Hepatic stellate cell (primary cell): Measurements from ENCODE around the gene TMEM182.

Experiments used
- DNase-seq: peaks from one replicate; pipeline ENCODE4 v3.0.0; 2011; ENCODE audit warnings: low spot score

The TMEM182 gene

DNA sequence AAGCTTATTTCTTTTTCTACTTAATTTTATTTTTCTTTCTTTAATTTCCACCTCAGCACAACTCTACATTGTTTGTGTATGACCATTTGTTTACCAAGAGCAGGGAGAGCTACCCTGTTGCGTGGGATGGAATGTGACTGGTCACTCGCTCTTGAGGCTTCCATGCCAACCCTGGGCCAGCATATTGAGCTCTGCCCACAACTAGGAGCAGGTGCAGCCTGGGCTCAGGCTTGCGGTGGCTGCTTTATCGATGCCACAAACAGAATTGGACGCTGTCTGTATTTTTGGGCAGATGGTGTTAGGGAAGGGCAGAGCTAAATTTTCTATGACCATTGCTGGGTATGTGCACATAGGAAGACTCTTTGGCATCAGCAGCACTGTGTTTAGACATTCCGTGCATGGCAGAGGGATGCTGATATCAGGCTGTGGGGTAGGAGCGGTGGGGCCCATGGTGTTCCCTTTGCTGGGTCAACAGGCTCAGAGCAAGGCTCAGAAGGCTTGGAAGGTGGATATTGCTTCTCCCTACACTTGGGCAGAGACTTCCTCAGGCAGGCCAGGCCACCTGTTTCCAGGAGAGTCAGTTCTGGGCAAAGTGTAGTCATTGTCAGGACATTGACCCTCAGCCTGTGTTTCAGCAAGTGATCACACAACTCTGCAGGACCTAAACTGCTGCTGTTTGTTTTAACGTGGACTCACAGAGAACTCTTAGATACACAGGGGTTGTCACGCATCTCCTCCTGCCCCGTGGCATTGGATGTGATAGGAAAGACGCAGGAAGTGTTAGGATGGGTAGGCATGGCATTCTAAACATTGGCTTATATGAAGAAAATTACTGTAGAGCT, 40.2 kb downstream of the TMEM182 start:
- no peak for DNase-seq

DNA sequence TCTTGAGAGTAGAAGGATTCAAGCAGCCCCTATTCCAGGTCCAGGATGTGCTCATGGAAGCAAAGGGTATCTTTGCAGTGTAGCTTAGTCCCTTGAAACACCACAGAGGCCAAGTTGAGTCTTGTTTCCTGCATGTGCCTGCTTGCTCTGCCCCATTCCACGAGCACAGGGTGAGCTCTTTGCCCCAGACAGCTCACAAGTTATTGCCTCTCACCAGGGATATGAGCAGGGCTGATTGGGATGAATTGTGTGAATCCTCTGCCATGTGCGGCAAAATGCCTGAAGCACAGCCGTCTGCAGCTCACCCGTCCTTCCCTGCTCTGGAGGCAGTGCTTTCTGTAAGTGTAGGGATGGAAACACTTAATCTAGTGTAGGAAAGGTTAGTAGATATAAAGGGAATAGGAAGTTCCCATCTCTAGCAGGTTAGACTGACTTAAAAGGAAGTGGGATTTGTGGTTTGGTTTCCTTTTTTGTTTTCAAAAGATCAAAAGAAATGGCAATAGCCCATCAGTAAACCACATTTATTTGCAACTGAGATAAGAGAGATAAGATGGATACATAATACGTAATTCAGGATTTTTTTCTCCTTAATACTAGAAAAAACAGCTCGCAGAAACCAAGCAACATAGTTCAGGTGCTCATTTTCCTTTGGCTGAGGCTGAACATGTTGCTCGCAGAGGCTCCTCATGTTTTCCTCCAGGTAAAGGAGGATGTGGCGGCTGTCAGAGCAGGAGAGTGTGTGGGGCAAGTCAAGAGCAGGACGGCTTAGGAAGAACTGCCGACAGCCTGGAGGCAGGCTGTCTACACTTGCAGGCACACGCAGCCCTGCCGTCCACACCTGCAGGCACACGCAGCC, 41.4 kb downstream of the TMEM182 start:
- no peak for DNase-seq

DNA sequence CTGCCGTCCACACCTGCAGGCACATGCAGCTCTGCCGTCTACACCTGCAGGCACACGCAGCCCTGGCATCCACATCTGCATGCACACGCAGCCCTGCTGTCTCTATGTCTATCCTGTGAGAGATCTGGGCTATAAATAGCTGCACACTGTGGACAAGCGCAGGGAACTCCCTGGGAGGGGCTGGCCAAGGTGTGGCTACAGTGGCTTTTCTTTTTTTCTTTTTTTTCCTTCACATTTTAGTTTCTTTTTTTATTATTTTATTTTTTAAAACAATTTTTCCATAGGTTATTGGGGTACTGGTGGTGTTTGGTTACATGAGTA, 42.0 kb downstream of the TMEM182 start:
- no peak for DNase-seq

DNA sequence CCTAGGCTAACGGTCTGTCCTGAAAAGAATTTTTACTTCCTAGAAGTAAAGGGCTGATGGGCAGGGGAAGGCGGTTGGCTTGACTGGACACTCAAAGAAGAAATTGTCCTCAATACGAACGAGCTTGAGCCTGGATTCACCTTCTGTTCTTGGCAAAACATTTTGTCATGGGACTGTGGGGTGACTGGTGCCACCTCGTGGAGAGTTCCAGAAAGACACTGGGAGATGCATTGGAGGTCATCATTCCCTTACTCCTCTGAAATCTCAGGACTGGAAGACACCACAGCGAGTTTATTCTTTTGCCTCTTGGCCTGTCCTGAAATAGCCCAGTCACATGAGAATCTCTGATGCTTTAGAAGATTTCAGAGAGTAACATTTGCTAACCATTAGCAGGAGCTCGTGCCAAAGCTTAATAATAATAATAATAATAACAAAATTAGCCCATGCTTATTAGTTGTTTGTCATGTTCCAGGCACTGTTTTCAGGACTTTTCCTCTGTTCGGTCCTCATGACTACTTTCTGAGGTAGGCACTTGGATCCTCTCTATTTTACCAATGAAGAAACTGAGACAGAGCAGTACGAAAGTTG, 44.5 kb downstream of the TMEM182 start:
- peak; percentile 66 for DNase-seq

DNA sequence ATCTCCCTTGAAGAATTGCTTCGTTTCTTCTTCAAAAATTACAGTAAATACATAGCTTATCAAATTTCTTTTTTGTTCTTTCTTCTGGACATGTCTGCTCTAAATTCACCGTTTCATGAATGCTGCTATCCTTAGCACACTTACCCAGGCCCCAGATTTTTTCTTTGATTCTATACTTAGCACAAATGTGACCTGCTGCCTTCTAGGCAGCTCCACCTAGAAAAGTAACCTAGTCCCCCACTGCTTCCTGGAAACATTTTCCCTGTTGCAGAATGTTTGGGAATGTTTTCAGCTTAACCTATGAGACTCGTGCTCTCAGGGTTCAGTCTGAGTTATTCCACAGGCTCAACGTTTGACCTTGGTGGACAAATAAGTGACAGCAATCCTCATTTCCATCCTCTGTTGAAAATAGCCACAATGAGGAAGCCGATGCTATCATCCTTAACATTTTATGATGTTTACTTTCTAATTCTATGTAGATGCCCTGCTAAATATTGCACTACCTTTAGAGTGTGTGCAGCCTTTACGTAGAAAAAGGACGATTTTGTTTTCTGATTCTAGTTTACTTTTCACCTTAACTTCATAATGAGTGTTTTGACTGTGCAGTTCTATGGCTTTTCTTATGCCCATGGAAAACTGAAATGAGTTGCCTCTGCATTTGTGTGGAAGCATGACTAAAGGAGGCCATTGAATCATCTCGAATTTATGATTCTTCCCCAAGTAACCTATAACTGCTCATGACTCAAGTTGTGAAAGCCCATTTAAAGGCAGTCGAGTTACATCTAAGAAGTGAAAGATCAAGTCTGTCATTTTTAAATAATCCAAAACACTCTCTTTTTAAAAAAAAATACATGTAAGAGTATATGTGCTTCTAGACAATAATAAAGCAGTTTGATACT, 47.7 kb downstream of the TMEM182 start:
- DNase-seq: no peak

DNA sequence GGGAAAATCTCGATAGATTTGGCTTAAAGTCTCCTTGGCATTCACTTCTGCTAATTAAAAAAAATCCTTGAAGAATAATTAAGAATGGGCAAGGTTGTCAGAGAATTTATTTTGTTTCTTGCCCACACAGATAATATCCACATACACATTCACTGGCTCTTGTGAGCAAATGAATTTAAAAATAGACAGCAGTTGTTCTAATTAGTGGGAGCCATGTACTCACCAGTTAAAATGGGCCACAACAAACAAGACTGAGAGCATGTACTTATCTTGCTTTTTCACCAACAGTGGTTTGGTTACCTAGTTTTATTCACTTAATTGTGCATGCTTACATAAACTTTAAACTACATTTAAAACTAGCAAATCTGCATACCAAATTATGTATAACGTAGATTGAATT, 53.5 kb downstream of the TMEM182 start:
- no peak for DNase-seq

DNA sequence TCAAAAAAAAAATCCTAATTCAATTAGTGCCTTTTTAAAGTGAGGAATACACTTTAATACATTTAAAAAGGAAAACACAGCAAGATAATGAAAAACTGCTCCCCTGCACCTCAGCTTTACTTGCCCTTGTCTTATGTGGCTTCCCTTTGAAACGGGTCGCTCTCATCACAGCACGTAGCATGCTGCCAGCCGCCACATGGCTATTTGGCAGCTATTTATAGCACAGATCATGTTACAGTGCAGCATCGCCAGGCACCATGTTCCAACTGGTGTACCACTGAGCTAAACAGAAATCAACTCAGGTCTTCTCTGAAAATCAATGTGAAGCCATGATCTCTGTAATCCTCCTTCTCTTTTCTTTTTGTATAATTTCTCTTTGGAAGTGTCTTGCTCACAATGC, 65.1 kb downstream of the TMEM182 start:
- DNase-seq: no peak

DNA sequence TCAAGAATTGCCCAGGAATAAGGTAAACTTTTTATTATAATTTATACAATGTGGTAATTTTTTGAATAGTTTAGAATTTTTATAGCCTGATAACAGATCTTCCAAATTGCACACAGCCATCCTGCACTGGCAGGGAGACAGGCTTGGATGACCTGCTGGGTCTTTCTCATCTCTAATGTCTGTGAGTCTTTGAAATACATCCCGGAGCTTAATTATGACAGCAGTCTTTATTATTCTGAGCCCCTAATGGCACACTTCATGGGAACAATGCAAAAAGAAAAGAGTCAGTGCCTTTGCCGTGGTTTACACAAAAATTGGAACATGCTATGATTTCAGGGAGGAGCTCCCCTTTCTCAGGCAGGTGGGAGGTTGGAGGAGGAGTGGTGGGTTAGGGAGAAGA, 71.0 kb downstream of the TMEM182 start:
- DNase-seq: no peak

DNA sequence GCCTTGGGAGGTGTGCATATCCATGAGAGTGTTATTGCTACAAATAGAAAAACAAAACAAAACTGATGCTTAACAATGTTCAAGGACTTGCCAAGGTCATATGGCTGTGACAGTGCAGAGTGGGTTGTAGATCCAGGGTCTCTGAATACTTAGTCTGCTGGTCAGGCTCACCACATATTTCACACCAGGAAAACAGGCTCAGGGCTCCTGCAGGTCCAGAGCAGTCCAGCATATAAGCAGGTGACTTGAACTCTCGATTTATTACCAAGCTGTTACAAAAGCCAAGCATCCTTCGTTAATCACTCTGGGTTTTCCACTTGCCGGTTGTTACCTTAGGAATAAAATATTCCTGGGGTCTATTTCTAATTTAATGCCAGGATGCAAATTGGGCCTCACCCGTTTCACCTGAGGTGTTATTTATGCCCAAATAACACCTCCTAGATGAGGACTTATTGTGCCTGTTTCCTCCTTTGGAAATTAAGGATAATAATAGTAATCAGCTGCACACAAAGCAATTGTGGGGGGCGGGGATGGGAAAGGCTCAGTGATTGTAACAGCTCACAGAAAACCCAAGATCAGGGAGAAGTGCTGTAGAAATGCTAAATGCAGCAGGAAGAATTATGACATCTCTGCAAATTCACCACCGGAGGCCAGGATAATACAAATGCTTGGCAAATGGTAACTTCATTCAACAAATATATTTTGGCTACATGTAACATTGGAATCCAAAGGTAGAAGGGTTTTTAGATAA, 72.9 kb downstream of the TMEM182 start:
- DNase-seq: no peak

DNA sequence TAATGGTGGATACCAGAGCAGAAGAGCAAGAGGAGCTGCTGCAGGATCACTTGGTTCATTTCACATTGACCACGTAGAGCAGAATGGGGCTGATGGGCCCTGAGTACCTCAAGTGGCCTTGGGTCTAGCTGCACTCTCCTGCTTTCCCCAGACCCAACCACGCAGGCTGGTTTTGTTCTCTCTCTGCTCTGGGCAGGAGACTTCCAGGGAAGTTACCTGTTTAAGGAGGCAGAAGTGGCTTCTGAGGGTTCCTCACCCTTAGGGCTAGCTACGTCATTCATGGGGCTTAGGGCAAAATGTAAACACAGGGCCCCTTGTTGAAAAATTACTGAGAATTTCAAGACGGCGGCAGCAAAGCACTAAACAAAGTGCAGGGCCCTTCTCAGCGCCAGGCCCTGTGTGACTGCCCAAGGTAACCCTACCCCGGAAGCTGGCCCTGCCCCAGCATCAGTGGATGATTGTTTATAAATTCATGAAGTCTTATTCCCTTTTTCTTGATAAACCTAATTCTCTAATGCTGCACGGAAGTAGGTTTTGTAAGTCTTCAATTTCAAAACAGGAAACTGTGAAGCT, 75.9 kb downstream of the TMEM182 start:
- no peak for DNase-seq

DNA sequence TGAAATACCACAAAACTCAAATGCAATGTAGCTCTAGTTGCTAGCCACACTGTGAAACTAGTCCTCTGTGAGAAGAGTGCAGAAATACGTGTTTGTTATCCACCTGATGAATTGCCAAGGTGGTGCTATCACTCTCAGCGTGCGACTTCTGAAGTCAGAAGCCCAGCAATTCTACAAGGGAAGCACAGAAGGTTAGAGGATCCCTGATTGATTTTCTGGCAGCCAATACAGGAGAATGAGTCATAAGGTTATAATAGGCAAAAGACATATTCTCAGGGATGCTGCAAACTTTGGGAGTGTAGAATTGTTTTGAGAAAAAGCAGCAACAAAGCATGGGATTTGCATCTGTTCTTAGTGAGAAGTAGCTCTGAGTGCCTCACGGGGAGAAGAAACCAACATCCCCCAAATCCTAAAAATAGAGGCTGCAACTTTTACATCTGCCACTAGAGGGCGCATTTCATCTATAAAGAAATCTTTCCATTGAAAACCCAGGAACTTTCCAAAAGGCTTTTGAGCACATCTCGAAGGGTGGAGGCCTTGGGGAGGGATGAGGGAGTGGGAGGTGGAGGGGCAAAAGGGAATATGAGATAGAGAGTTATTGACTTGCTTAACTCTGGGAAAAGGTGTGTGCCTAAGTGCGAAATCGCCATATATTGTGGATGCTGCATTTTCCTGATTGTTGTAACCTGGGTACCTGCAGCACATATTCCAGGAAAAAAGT, 78.0 kb downstream of the TMEM182 start:
- DNase-seq: peak; percentile 10

DNA sequence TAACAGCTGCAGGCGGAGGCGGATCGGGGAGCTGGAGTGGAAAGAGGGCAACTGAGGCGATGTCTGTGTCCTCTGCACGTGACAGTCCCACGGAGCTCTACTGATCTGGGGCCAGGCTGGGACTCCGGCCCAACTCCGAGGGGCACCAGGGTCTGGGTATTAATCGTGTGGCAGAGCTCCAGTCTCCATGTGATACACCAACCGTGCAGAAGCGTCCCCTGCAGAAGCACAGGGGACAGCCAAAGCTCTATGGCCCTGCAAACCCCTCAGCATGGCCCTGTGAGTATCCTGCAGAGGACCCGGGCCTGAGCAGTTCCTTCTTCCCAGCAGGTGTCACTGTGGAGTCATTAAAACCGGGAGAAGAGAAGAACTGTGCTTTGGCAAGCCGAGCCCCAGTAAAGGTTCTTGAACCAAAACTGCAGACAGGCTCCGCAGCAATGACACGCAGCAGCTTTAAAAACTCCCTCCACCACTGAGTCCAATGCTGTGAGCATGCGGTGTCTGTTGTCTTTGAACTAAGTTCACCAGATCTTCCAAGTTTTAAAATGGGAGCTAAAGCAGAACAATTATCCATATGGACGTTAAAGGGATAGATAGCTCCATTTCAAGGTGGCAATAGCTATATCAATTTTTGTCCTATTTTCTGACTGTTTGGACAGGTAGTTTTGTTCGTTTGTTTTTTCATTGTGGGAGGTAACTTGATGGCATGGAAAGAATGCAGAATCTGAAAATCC, 79.4 kb downstream of the TMEM182 start:
- DNase-seq: peak; percentile 30

DNA sequence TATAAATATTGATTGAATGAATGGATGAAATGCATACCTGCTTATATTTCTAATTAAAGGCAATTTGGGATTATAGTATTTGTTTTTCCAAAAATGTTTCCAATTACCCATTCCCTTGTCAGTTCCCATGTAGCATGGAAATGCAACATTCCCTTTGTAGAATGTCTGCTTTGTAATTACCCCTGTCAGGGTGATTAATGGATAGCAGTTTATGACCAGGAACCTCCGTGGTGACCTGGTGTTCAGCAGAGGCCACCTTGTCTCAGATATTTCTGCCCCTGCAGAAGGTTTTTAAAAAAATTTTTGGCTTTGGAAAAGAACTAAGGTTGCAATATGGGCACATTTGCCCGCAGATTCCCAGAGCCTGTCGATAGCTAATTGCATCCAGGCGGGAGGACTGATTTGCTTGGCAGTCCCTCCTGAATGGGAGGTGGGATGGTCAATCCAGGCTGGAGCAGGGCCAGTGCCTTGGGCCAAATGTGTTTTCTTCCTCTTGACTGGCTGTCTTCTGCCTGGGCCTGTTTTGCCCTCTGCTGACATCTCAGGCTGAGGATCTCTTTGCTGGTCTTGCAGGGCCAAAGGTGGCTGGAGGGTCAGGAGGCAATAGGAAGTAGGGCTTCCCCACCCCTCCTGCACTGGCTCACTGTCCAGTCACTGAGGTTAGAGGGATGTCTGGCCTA, 82.1 kb downstream of the TMEM182 start:
- no peak for DNase-seq

DNA sequence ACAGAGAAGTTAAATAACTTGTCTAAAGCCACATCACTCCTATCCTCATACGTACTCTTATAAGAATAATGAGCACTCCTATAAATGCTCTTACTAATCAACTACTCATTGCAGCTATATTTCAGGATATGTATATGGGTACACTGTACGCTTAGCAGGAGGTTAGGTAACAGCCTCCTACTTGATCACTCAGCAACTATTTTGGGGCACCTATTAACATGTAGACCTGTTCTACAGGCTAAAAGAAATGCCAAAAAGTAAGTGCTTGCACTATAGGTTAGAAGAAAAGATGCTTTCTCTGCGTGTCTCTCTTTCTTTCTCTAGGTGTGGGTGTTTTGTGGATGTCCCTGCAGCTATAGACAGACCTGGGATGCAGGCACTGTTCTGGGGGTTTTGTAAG, 83.1 kb downstream of the TMEM182 start:
- no peak for DNase-seq

DNA sequence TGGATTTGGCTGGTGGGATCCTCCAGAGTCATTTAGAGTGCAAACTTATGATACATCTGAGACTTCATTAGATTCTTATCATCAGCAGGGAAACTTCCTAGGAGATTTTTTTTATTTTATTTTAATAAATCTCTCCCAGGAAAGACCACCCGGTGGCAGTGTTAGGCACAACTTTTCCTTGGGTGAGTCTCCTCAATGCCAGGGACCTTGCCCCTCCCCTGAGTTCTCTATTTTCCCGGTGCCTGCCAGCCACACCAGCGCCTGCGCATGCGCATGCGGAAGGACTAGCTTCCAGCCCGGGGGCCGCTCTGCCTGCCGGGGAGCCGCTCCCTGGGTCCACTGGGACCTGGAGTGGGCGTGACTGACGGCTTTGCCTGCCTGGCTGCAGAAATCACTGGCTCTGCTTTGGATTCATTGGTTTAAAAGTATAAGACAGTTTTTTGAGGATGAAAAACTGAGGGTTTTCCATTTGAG, 86.6 kb downstream of the TMEM182 start:
- DNase-seq: peak; percentile 16

DNA sequence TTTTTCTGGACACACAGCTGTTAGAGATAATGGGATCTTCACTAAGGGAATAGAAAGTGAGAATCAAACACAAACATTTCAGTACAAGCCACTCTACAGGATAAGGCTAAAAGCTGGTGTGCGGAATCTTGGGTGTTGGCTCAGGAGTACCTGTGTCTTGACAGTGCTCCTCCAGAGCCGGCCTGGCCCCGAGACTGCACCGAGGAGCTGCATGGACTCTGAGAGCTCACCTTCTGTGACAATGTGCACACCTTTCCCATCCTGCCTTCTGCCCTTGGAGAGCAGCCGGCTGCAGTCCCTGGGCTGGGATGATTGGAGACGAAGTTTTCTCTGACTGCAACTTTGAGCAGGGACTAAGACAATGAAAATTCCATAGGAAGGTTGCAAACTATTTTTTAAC, 89.1 kb downstream of the TMEM182 start:
- DNase-seq: no peak

DNA sequence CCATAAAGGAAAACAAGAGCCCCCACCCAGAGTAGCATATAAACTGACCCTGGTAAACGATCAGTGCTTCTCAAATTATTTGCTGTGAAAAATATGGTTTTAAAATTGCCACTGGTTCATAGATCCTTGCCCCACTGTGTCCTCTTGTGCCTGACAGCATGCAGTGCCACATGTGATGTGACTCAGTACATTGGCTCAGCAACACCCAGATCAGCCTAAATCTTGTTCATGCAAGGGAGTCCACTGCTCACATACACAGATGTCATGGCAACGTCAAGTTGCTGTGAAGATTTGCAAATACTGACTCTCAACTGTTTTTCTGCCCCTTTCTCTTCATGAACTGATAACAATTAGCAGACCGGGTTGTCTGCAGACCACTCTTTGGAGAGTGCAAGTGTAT, 91.0 kb downstream of the TMEM182 start:
- no peak for DNase-seq
